SK-N-SH (cell line): ENCODE results near the gene FBXO31. TPM values are rescaled to one million over a fixed set of nuclear protein-coding genes. Genes with fewer than 3 reads are reported as not detected.
A peak's percentile ranks its signal among the peaks of the same experiment; 100 is the strongest.

Source experiments
- CTCF ChIA-PET: fragments of 300-600, 350-600 bp; formaldehyde crosslinking; extraction: SDS; loops from one replicate; lab custom pipeline; 2021; lab: Yijun Ruan, JAX
- POLR2A ChIA-PET: fragments of 350-600 bp; sonication (Branson Sonifier 250); formaldehyde crosslinking; extraction: SDS; loops from one replicate; lab custom pipeline; 2020; ENCODE audit warnings: antibody characterized with exemption, inconsistent platforms; lab: Yijun Ruan, JAX
- DNase-seq: peaks from one replicate; pipeline ENCODE4 v3.0.0; 2012
- H2AFZ ChIP-seq: fragments of 200-600 bp; sonication (generic); 2 replicates; pipeline ENCODE4 v1.8.1; 2016; ENCODE audit warnings: antibody characterized with exemption, mild to moderate bottlenecking, low read depth
- H3F3A ChIP-seq: fragments of 200-600 bp; sonication (generic); replicated peaks from 2 replicates; pipeline ENCODE3; 2016; ENCODE audit warnings: antibody characterized with exemption, mild to moderate bottlenecking; ENCODE audit not compliant: insufficient read depth
- H3K27ac ChIP-seq, 2 experiments: fragments of 200-500 bp in 1 of 2; fragments of 200-600 bp in 1 of 2; sonication (Bioruptor generic) in 1 of 2; sonication (generic), shearing (Covaris generic) in 1 of 2; 2 replicates each; pipeline versions ENCODE4 v1.5.1 to v1.6.1; 2014 to 2016; ENCODE audit warnings: low read depth in 2 of 2, inconsistent platforms in 1 of 2, low read length in 1 of 2, mild to moderate bottlenecking in 1 of 2, mixed read lengths in 1 of 2
- H3K27me3 ChIP-seq: fragments of 200-600 bp; sonication (generic), shearing (Covaris generic); 2 replicates; pipeline ENCODE4 v1.6.1; 2016; ENCODE audit warnings: mixed run types; ENCODE audit not compliant: insufficient read depth
- H3K36me3 ChIP-seq, 2 experiments: fragments of 200-500 bp in 1 of 2; fragments of 200-600 bp in 1 of 2; sonication (Bioruptor generic) in 1 of 2; sonication (generic) in 1 of 2; replicated peaks in 1 of 2; 2 replicates each; pipeline versions ENCODE3 to v1.5.1; 2014 to 2016; ENCODE audit warnings: low read length in 1 of 2, mild to moderate bottlenecking in 1 of 2; ENCODE audit not compliant: insufficient read depth in 2 of 2, control insufficient read depth in 1 of 2
- H3K4me1 ChIP-seq, 2 experiments: fragments of 200-500 bp in 1 of 2; fragments of 200-600 bp in 1 of 2; sonication (Bioruptor generic) in 1 of 2; sonication (generic), shearing (Covaris generic) in 1 of 2; 2 replicates each; pipeline versions ENCODE4 v1.5.1 to v1.6.1; 2014 to 2016; ENCODE audit warnings: low read depth in 1 of 2, low read length in 1 of 2, mixed run types in 1 of 2; ENCODE audit not compliant: insufficient read depth in 2 of 2, control insufficient read depth in 1 of 2
- H3K4me2 ChIP-seq: fragments of 200-600 bp; sonication (generic), shearing (Covaris generic); 2 replicates; pipeline ENCODE4 v1.6.1; 2017; ENCODE audit warnings: mixed run types
- H3K4me3 ChIP-seq, 2 experiments: fragments of 200-500 bp in 1 of 2; fragments of 200-600 bp in 1 of 2; sonication (Bioruptor generic) in 1 of 2; sonication (generic), shearing (Covaris generic) in 1 of 2; 2 replicates each; pipeline versions ENCODE4 v1.5.1 to v1.8.1; 2014 to 2016; ENCODE audit warnings: low read depth in 2 of 2, inconsistent platforms in 1 of 2, low read length in 1 of 2, mild to moderate bottlenecking in 1 of 2, mixed read lengths in 1 of 2, moderate library complexity in 1 of 2
- H3K79me2 ChIP-seq: fragments of 200-600 bp; sonication (generic); 2 replicates; pipeline ENCODE4 v1.8.1; 2017; ENCODE audit warnings: mild to moderate bottlenecking; ENCODE audit not compliant: insufficient read depth
- H3K9ac ChIP-seq: fragments of 200-600 bp; sonication (generic); 2 replicates; pipeline ENCODE4 v1.6.1; 2017; ENCODE audit warnings: mixed run types
- H3K9me2 ChIP-seq: fragments of 200-600 bp; sonication (generic); 2 replicates; pipeline ENCODE4 v1.6.1; 2017; ENCODE audit warnings: mixed run types
- H3K9me3 ChIP-seq: fragments of 200-600 bp; sonication (generic); 2 replicates; pipeline ENCODE4 v1.6.1; 2017; ENCODE audit warnings: mixed run types, mild to moderate bottlenecking, moderate library complexity
- H4K20me1 ChIP-seq: fragments of 200-600 bp; sonication (generic); 2 replicates; pipeline ENCODE4 v1.6.1; 2017; ENCODE audit warnings: mild to moderate bottlenecking, mixed run types; ENCODE audit not compliant: insufficient read depth
- FOXJ3 ChIP-seq: sonication (generic); formaldehyde crosslinking; IDR thresholded peaks from 2 replicates; pipeline ENCODE4 v1.5.1; 2020; ENCODE audit warnings: mild to moderate bottlenecking, missing genetic modification reagents
- GATA2 ChIP-seq: sonication (generic); formaldehyde crosslinking; IDR thresholded peaks from 2 replicates; pipeline ENCODE4 v1.5.0; 2020; ENCODE audit warnings: mild to moderate bottlenecking, missing genetic modification reagents
- IRF3 ChIP-seq: fragments of 150-350 bp; IDR thresholded peaks from 2 replicates; pipeline ENCODE4 v1.6.1; 2016; ENCODE audit warnings: mild to moderate bottlenecking, low read depth, low read length
- MAX ChIP-seq: IDR thresholded peaks from 2 replicates; pipeline ENCODE4 v1.4.0; 2012; ENCODE audit warnings: low read depth
- MXI1 ChIP-seq: IDR thresholded peaks from 2 replicates; pipeline ENCODE4 v1.6.1; 2012; ENCODE audit warnings: mild to moderate bottlenecking, low read depth, low read length, improper control_type of control experiment
- NRF1 ChIP-seq: IDR thresholded peaks from 2 replicates; pipeline ENCODE4 v1.6.1; 2012; ENCODE audit warnings: low read depth, mild to moderate bottlenecking, low read length
- PBX3 ChIP-seq: IDR thresholded peaks from 2 replicates; pipeline ENCODE4; 2012
- POLR2AphosphoS5 ChIP-seq: IDR thresholded peaks from 2 replicates; pipeline ENCODE4 v1.6.1; 2012; ENCODE audit warnings: low read depth, low read length
- RAD21 ChIP-seq: IDR thresholded peaks from 2 replicates; pipeline ENCODE4 v1.6.1; 2012; ENCODE audit warnings: mild to moderate bottlenecking, low read length
- REST ChIP-seq: IDR thresholded peaks from 2 replicates; pipeline ENCODE4 v1.6.1; 2012; ENCODE audit warnings: mild to moderate bottlenecking, low read depth, low read length, moderate library complexity
- SIN3A ChIP-seq: IDR thresholded peaks from 2 replicates; pipeline ENCODE4 v1.6.1; 2012; ENCODE audit warnings: low read depth, mild to moderate bottlenecking, low read length, moderate library complexity, borderline replicate concordance
- TCF12 ChIP-seq: IDR thresholded peaks from 2 replicates; pipeline ENCODE4 v1.4.0; 2012
- TEAD4 ChIP-seq: IDR thresholded peaks from 2 replicates; pipeline ENCODE4 v1.4.0; 2012; ENCODE audit warnings: mild to moderate bottlenecking, borderline replicate concordance; ENCODE audit not compliant: insufficient read depth
- YY1 ChIP-seq: IDR thresholded peaks from 2 replicates; pipeline ENCODE4 v1.4.0; 2012; ENCODE audit warnings: low read depth, mild to moderate bottlenecking
- ZBTB33 ChIP-seq: IDR thresholded peaks from 2 replicates; pipeline ENCODE4 v1.4.0; 2012; ENCODE audit warnings: low read depth, borderline replicate concordance
- WGBS: methylation state at CpG from one replicate; pipeline ENCODE4 v1.1.6; 2017; ENCODE audit warnings: low lambda C conversion rate; 5-methylcytosine and 5-hydroxymethylcytosine counted together
- polyA plus RNA-seq, 3 experiments: library from polyadenylated mRNA; depleted of rRNA; stranded (reverse); fragments of >200 nt; gene quantifications; 2 replicates each; pipeline ENCODE4 v1.2.3, GENCODE V29; 2012

The FBXO31 gene
- polyA plus RNA-seq, 1 of the 3 experiments (the other 2 are of a cell fraction): 14.2 TPM

- H3K4me3 ChIP-seq: peak overlapping the region; percentile 65 to 80
- peaks cover 19% of the 10 kb centered on the region for H4K20me1 ChIP-seq
- POLR2A ChIA-PET: interaction anchor here (0.6 to 2.2 kb wide), 8 partner anchors 10 to 84 kb away, joined by 3 to 15 read pairs (median 4); partner anchors contain the start of gene C16orf95
- TF ChIP-seq ZBTB33: no peak
- 0 out of 2 replicates have a peak, but pooled peaks have one; percentile 20 for TF ChIP-seq POLR2AphosphoS5
- 0 out of 2 replicates have a peak, but pooled peaks have one; percentile 2 for TF ChIP-seq RAD21
- peak; percentile 20; the same call in 1 of the 2 replicates for TF ChIP-seq TCF12
- peak; percentile 70 for TF ChIP-seq MXI1
- 0 out of 2 replicates have a peak, but pooled peaks have one; percentile 4 for TF ChIP-seq FOXJ3 (CRISPR knock-in tag)
- TF ChIP-seq MAX: peak; percentile 76; the same call in 1 of the 2 replicates
- TF ChIP-seq GATA2 (CRISPR knock-in tag): no peak
- peak; percentile 34; the same call in 1 of the 2 replicates for TF ChIP-seq NRF1
- TF ChIP-seq, all 33 proteins: peak for 7
- Histone ChIP-seq H3K9me2 (no peaks in the 10 kb centered on the region), H3K9me3 (no peaks in the 10 kb centered on the region), H3K9ac (peak overlapping the region; percentile 84), H3K36me3 (no peaks in the 10 kb centered on the region), H3F3A (peaks cover 25% of the 10 kb centered on the region), H3K4me2 (peak overlapping the region; percentile 89), H3K79me2 (peaks cover 44% of the 10 kb centered on the region), H3K27me3 (no peaks in the 10 kb centered on the region), H2AFZ (peak overlapping the region; percentile 90), H3K4me1 (peaks cover 17 to 18% of the 10 kb centered on the region in 2 experiments), H3K27ac (peak overlapping the region; percentile 84 to 90)
- DNase-seq: peak; percentile 82
- WGBS: 19% methylated on average over 18 of the region's 64 CpGs
- CTCF ChIA-PET: interaction anchor here (0.7 to 4.4 kb wide), 15 partner anchors 10 to 252 kb away, joined by 3 to 36 read pairs (median 3); no protein-coding TSS in a partner anchor
These were observed 742 bp upstream of the FBXO31 start for GRCh38 chr16:87384162-87384874.

GRCh38 chr16:87382023-87382785, 1.4 kb downstream of the FBXO31 start:
- H3K27ac ChIP-seq: peak overlapping the region in 1 of 2 experiments; percentile 84; a peak in 2 of 4 replicates
- H3K4me2 ChIP-seq: peak overlapping the region; percentile 93
- peaks cover 7 to 10% of the 10 kb centered on the region in 2 experiments; a peak in 3 of 4 replicates for H3K4me1 ChIP-seq
- no peak for DNase-seq
- WGBS: 24% methylated on average over 15 of the region's 17 CpGs
- no peaks in the 10 kb centered on the region for H3K9me3 ChIP-seq
- H3K79me2 ChIP-seq: peaks cover 65% of the 10 kb centered on the region
- no peaks in the 10 kb centered on the region for H3K36me3 ChIP-seq
- peaks cover 12% of the 10 kb centered on the region for H3F3A ChIP-seq
- H3K27me3 ChIP-seq: no peaks in the 10 kb centered on the region
- POLR2A ChIA-PET: no interaction called here
- H3K9me2 ChIP-seq: no peaks in the 10 kb centered on the region
- H3K4me3 ChIP-seq: peak overlapping the region; percentile 65 to 80
- H2AFZ ChIP-seq: peak overlapping the region; percentile 58; the same call in 1 of the 2 replicates
- CTCF ChIA-PET: interaction anchor here (0.9 to 4.4 kb wide), 7 partner anchors 10 to 65 kb away, joined by 3 to 36 read pairs (median 4); partner anchors contain the start of gene C16orf95
- peak overlapping the region; percentile 67 for H3K9ac ChIP-seq
- peaks cover 29% of the 10 kb centered on the region for H4K20me1 ChIP-seq
- TF ChIP-seq PBX3 (no peak), TEAD4 (no peak), POLR2AphosphoS5 (no peak), SIN3A (no peak), REST (no peak), IRF3 (no peak), YY1 (no peak)
